ENCODE measurements around the gene HTT.

The HTT gene

DNA sequence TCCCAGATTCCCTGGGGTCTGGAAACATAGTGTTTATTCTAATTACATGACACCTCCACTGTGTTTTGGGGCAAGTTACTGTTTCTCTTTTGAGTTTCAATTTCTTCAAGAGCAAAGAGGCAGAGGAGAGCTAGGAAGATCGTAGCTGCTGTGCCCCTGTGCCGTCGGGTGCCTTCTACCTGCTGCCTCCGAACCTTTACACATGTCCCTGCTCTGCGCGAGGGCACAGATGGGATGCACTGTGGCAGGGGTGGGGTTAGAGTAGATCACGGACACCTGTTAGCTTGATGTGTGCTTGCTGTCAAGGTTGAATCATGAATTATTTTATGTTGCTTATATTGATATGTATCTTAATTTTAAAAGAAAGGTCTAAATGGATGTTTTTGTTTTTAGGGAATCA, 103.4 kb downstream of the HTT start:
- DNase-seq = no peak

DNA sequence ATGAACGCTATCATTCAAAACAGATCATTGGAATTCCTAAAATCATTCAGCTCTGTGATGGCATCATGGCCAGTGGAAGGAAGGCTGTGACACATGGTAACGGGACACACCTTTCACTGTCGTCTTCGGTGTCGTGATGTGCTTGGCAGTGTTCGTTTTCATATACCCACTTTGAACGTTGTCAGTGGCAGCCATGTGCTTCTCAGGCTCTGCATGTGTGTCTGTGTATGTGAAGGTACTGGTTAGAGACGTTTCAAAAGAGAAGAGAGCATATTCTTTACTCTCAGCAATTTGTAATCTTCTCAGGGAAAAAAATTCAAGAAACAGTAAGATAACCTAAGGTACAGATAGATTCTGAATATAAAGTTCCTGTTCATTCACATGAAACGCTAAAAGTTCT, 103.9 kb downstream of the HTT start:
- DNase-seq = no peak

DNA sequence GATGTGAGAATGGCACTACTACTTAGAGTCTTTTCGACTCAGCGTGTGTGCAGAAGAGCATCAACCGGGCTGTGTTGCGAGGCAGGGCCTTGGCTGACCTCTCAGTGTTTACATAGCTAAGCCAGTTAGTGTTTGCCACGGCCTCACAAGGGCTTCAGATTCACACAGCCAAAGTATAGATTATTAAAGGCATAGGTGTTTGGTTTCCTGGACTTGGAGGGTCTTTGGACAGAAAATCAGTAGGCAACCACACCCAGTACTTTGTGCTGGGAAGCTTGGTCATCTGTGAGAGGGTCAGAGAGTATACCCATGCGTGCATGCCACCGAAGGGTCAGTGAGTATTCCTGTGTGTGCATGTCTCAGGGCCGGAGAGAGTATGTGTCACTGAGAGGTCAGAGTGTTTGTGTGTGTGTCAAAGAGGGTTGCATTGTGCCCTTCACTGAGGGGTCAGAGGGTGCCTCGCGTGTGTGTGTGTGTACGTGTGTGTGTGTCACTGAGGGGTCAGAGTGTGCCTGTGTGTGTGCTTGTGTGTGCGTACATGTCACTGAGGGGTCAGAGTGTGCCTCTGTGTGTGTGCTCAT, 104.7 kb downstream of the HTT start:
- DNase-seq = no peak

DNA sequence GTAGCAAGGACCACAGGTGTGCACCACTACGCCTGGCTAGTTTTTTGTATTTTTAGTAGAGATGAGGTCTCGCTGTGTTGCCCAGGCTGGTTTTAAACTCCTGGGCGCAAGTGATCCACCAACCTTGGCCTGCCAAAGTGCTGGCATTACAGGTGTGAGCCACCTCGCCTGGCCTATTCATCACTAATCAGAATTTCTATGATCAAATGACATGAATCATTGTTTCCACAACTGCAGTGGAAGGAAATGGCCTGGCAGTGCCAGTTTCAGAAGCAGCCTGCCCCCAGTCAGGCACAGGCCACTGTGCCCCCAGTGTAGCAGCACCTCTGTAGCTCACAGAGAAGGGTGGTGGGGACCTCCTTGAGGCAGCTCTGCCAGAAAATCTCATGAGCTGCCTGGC, 108.5 kb downstream of the HTT start:
- DNase-seq = no peak

DNA sequence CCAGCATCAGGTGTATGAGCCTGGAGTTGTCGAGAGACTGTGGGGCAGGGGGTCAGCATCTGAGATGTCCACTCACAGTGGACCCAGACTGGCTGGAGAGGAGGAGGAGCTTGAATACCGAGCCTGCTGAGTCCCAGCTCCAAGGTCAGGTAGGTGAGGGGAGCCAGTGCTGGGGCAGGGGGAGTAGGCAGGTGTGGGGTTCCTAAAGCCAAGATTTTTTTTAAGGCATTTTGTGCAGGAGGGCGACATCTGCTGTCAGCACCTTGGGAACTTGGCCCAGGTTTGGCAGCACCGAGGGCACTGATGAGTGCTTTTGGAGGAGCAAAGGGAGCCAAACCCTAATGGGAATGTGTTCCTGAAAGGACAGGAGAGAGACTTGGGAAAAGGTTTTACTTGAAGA, 110.2 kb downstream of the HTT start:
- DNase-seq = no peak

DNA sequence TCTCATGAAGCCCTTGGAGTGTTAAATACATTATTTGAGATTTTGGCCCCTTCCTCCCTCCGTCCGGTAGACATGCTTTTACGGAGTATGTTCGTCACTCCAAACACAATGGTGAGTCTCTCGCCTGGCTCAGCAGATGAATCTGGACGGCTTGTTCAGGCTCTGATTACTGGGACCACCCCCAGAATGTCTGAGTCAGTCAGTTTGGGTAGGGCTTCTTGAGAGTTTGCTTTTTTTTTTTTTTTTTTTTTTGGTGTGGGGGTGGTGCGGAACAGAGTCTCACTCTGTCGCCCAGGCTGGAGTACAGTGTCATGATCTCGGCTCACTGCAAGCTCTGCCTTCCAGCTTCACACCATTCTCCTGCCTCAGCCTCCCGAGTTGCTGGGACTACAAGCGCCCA, 112.1 kb downstream of the HTT start:
- no peak for DNase-seq

DNA sequence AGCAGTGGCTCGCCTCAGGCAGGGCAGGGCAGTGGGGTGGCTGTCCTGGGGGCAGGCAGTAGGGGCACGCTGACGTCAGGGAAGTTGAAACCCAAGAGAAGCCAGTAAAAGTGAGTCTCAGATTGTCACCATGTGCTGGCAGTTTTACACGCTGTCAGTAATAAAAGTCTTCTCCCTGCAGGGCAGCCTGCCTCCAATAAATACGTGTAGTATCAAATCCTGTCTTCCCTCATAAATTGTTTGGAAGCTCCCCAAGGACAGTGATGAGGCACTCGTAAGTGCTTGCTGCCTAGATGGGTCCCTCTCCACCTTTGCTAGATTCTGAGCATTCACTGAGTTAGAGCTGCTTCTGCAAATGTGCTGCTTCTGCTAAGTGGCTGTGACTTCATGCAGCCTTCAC, 113.6 kb downstream of the HTT start:
- no peak for DNase-seq

DNA sequence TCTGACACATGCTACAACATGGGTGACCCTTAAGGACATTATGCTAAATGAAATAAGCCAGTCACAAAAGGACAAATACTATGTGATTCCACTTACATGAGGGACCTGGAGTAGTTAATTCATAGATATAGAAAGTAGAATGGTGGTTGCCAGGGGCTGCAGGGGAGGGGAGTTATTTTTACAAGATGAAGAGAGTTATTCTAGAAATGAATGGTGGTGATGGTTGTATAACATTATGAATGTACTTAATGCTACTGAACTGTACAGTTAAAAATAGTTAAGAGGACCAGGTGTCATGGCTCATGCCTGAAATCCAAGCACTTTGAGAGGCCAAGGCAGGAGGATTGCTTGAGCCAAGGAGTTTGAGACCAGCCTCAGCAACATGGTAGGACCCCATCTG, 115.0 kb downstream of the HTT start:
- no peak for DNase-seq

DNA sequence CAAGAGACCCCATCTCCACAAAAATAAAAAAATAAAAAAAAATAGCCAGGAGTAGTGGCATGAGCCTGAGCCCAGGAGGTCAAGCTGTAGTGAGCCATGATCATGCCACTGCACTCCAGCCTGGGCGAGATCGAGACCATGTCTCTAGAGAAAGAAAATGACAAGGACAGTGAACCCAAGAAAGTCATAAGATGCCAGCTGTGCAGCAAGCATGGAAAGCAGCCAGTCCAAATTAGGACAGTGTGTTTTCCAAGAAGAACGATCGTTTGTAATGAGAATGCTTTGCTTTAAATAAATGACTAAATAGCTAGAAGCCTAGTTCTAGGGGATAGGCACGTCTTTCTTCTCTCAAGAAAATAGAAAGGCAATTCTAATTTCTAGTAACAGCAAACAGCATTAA, 116.1 kb downstream of the HTT start:
- no peak for DNase-seq

DNA sequence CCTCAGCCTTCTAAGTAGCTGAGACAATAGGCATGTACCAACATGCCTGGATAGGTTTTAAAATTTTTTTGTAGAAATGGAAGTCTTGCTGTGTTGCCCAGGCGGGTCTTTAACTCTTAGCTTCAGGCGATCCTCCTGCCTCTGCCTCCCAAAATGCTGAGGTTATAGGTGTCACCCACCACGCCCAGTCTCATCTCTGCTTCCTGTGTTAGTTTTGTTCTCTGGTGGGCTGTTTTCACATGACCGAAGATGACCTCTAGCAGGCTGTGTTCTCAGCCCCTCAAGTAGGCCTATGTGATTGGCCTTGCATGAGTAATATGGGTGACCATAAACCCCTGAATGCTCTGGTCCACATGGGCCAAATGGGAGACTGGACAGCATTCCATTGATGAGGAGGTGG, 117.7 kb downstream of the HTT start:
- no peak for DNase-seq

DNA sequence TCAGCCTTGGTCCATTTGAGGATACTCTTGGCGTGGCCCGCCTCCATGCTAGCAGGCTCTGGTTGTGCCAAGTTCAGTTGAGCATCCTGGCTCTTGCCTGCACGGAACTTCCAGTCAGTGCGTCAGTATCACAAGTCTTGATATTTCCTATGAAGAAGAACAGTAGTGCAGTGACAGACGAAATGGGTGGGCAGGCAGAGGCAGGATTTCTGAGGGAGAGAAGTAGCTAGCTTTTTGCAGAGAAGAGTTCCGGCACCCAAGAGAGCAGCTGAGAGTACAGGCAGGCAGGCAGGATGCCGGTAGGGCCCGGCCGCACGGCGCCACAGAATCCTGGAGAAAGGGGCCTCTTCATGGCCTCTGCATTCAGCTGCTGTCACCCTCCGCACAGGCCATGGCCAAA, 118.3 kb downstream of the HTT start:
- DNase-seq = no peak

DNA sequence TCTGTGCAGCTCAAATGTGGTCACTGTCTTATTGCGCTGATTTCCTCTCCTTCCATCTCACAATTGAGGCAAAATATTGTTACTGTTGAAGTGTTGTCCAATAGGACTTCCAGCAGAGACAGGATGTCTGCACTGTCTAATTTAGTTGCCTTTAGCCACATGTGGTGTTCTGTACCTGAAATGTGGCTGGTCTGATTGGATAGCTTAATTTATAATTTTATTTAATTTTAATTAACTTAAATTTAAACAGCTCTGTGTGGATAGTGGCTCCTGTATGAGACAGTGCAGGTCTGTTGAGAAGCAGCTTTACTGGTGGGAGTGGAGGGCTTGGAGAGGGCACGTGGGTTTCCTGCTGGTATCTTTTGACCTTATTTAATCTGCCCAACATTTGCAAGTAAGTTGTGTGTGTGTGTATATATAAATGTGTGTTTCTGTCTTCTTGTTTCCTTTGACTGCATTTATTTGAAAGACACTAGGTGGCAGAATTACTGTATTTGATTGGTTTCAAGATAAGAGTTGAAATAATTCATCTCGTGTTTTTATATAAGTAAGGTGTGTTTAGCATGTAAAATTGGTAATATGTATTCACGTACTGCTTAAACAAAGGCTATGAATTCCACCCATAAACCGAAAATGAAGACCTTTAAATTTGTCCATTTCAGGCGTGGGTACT, 119.2 kb downstream of the HTT start:
- peak; percentile 7 to 17 for DNase-seq

DNA sequence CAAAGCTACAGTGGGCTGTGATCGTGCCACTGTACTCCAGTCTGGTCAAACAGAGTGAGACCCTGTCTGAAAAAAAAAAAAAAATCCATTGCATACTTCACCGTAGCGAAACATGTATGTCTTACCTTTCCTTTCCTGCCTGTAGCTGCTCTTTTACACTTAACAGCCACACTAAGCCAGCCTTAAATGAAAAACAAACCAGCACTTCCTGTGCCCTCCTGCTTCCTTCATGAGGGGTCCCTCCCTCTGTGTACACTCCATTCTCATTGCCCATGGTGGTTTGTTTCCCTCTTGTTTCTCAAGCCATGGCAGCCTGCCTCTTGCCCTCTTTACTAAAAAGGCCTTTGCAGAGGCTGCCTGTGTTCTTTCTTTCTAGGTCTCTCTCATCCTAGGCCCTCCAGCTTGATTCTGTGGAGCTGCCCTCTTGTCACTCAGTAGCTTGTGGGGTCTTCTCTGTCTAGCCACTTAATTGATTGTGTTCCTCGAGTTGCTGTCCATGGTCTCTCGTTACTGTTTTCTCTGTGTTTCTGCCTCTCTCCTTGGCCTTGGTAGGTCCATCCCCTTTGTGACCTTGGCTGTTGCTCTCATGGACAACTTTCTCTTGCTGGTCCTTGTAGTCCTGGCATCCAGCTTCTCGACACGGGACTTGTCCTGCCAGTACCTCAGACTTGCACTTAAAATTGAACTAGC, 122.3 kb downstream of the HTT start:
- peak in 1 of 2 experiments; percentile 20 for DNase-seq

DNA sequence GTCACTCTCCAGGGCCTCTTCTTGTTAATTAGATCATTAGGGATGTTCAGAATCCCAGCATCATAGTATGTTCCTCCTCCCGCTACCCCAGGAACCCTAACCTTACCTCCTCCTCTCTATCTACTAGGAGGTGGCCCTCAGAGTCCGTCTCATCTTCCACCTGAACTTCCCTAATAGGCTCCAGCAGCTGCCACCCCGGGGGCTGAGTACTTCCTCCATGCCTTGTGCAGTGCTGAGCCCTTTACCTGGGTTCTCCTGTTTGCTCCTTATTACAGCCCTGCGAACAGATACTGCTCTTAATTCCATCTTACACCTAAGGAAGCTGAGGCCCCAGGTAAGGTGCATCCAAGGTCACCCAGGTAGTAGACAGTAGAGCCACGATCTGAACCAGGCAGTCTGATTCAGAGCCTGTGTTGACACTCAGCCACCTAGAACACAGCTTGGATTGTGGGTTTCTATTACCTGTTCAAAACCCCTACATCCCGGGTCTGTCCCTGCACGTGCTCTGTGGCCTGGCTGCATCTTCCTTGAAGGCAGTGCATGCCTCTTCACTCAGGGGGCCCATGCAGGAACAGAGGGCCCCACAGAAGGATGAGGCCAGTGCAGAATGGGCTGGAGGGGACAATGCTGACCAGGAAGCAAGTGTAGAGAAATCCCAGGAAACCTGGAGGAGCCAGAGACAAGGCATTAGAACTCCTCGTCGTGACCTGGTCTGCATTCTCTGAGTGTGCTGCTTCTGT, 123.1 kb downstream of the HTT start:
- DNase-seq = no peak

DNA sequence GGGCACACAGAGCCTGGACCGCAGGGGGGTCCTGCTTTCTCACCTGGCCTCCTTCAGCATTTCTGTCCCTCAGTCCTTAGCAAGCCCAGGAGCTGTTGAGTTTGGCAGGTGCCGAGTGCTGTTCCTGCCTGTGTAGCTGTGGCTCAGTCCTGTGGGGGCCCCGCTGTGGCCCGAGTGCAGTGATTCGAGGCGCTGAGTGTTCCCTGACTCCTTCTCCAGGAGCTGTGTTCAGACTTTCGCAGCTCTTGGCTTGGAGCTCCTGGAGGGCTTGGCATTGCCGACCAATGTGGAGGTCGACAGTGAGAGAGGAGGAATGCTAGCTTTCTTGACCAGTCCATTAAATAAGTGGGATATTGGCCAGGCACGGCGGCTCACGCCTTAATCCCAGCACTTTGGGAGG, 124.4 kb downstream of the HTT start:
- no peak for DNase-seq

DNA sequence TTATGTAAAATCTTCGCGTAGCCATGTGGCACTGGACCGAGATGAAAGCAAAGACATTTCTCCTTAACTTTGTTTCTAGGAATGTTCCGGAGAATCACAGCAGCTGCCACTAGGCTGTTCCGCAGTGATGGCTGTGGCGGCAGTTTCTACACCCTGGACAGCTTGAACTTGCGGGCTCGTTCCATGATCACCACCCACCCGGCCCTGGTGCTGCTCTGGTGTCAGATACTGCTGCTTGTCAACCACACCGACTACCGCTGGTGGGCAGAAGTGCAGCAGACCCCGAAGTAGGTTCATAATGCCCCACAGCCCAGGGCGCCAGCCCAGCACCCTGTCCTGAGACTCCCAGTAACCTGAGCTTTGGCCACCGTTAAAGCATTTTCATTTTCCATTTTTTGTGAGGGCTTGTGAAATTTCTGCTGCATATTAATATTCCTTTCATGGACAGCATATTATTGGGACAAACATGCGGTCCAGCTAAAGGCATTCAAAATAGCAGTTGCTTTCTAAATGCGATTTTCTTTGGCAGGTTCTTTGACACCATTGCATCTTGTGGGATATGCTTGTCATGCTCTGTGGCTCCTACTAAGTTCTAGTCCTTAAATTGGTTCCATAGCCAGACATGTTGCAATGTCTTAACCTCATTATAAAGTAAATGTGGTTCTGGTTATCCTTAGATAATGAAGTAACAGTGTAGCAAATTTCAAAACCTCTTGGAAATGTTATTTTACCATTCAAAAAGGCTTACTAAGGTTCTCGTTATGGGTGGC, 125.4 kb downstream of the HTT start:
- DNase-seq = no peak

DNA sequence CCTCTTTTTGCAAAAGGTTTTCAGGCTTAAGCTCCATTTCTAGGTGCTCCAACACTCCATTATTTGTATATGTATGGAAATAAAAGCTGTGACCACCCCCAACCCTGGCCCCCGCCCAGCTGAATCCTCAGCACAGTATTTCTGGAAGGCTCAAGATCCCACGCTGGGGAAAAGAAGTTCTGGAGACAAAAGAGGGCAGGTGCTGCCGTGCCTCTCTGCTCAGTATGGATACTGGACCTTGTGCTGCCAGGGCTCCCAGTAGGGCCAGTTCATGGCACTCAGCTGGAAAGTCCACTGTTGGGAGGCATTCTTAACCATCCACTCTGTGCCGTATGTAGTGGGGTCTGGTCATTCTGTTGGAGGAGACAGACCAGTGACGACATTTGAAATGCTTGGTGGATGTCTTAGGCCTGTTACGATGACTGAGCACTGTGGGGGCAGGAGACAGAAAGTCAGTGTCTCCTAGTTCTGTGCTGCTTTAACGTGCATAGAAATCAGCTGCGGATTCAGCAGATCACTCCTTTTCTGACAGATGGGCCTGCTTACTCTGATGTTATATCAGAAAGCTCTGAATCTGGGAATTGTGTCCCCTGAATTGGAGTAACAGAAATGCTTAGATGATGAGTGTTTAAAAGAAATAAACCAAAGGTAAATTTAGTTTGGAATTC, 126.1 kb downstream of the HTT start:
- no peak for DNase-seq

DNA sequence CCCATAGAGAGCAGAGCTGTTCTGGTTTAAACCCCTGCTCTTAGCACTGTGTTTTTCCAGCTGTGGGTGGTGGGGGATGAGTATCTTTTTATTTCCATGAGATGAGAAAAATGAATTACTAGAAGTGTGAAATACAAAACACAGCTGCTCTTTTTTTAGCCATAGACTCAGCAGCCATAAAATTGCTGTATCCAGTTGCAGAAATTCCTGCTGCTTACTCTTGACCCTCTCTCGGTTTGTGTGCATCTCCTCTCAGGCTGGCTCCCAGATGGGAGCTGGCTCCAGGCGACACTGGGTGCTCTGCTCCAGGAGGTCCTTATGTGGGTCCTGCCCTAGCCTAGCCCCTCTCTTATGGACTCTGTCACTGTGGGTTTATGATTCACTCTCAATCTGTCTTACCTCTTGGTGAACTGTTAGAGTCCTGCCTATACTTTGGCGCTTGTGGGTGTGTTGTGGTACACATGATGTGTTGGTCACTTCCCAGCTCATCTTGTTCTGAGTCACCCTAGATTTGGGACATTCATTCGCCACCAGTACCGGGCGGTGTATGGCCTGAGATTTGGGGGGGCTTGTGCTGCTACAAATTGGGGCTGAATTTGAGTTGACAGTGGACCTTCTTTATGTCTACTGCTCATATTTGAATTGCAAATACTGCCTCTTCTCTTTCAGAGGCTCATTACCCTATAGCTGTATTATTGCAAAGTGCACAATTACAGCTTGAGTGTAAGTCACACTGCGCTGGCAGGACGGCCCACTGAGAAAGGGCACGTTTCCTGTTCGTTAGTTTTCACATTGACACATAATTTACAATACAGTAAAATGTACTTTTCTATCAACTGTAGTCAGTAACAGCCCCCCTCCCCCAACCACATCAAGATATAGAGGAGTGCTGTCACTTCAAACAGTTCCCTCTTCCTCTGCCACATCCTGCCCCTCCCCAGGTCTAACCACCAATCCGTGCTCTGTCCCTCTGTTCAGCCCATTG, 127.5 kb downstream of the HTT start:
- no peak for DNase-seq

DNA sequence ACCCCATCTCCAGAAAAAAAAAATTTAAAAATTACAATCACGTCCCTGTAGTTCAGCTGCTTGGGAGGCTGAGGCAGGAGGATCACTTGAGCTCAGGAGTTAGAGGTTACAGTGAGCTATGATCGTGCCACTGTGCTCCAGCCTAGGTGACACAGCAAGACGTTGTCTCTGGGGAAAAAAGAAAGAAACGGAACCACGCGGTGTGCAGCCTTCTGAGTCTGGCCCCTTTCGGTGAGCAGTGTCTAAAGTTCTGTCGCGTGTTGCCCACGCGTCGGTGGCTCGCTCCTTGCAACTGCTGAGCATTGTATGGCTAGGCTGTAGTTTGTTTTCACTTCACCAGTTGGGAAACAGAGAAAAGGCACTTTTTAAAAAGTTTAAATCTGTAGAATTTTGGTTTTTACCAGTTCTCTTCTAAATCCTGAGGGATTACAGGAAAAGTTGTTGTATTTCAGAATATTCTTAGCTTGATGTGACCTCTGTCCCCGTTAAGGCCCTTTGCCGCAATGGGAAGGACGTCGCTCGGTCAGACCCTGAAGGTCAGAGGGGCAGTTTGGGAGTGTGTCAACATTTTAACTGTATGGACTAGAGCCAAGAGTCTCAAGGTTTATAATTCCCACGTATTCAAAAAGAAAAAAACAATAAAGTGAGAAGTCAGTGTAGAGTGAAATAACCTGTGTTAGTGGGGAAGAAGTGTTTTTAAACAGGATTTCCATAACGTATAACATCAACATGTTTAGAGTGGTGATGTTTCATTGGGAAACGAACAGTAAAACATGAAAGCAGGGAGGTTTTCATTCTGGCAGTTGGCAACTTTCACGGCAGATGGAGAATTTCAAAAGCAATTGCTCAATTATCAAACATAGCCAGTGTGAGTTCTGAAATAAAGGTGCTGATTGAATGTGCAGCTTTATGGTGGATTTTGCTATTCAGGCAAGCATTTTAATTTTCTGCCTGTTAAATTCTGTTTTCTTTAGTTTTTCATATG, 128.6 kb downstream of the HTT start:
- no peak for DNase-seq

DNA sequence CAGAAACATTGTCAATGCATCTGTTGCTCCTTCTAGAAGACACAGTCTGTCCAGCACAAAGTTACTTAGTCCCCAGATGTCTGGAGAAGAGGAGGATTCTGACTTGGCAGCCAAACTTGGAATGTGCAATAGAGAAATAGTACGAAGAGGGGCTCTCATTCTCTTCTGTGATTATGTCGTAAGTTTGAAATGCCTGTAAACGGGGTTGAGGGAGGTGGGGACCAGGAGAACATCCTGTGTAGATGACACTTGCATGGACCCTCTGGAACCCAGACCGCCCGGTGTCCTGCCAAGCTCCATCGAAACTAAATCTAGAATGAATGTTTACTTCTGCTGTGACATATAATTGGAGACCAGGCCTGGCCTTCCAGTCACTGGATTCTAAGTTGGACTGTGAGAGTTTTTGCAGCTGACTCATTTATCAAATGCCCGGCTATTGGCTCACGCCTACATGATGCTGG, 129.5 kb downstream of the HTT start:
- DNase-seq = no peak
